ENCODE data around the gene STAG1. TPM values are rescaled to one million over a fixed set of nuclear protein-coding genes. Genes with fewer than 3 reads are reported as not detected.

STAG1 gene
- total RNA-seq, 2 donors from 2014 or later, result 38.2 to 43.5 TPM

DNA sequence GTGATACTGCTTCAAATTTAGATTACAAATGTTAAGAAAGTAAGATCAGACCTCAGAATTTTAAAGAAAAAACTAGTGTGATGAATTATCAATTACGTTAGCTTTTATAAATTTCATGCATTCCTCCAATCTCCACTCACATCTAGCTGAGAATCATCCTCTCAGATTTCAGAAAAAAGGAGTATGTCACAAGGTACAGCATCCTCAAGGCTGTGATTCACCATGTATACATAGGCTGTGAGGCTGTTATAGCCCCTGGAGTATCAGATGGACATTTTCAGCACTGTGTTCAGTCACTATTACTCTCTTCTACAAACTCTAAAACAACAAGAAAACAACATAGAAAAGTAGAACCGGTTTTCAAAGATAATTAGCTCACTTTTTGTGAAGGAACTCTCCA is 287.7 kb downstream of the STAG1 start:
- H3K4me1 ChIP-seq, result no peaks in the 10 kb centered on the region
- H3K9ac ChIP-seq (ENCODE audit: low read depth in 2 of 2, low read length in 2 of 2), result no peak overlapping the region
- no peak for DNase-seq
- H3K36me3 ChIP-seq, result no peaks in the 10 kb centered on the region
- no peak overlapping the region for H3K27ac ChIP-seq
- no peaks in the 10 kb centered on the region for H3K9me3 ChIP-seq
- TF ChIP-seq, protein P1, sequence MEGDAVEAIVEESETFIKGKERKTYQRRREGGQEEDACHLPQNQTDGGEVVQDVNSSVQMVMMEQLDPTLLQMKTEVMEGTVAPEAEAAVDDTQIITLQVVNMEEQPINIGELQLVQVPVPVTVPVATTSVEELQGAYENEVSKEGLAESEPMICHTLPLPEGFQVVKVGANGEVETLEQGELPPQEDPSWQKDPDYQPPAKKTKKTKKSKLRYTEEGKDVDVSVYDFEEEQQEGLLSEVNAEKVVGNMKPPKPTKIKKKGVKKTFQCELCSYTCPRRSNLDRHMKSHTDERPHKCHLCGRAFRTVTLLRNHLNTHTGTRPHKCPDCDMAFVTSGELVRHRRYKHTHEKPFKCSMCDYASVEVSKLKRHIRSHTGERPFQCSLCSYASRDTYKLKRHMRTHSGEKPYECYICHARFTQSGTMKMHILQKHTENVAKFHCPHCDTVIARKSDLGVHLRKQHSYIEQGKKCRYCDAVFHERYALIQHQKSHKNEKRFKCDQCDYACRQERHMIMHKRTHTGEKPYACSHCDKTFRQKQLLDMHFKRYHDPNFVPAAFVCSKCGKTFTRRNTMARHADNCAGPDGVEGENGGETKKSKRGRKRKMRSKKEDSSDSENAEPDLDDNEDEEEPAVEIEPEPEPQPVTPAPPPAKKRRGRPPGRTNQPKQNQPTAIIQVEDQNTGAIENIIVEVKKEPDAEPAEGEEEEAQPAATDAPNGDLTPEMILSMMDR (IDR thresholded peaks at IDR 0.05), result no peak
- intact Hi-C loops (cut with DNase I), result no loop called here
- H3K27me3 ChIP-seq, result no peaks in the 10 kb centered on the region
- H3K4me3 ChIP-seq, result no peak overlapping the region

DNA sequence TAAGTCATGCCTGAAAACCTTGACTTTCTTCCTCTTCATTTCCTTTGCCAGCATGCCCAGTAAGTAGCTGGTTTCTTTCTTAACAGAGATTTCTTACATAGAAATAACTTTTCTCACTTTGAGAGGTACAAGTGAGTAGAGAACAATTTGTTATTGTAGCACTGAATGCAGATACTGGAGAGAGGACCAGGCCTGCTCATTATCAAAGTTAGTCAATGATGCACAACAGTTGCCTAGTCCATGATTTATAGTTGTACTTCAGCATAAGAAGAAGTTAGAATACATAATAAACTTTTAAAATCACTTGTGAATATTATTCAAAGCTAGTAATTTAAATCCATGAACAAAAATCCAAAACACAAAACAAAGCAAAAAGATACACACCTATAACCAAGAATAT is 289.0 kb downstream of the STAG1 start:
- no peaks in the 10 kb centered on the region for H3K9me3 ChIP-seq
- DNase-seq, result no peak
- TF ChIP-seq, protein P1 (IDR thresholded peaks at IDR 0.05), result no peak
- intact Hi-C loops (cut with DNase I), result no loop called here
- no peak overlapping the region for H3K4me3 ChIP-seq
- no peaks in the 10 kb centered on the region for H3K27me3 ChIP-seq
- no peak overlapping the region for H3K27ac ChIP-seq
- H3K4me1 ChIP-seq, result no peaks in the 10 kb centered on the region
- no peaks in the 10 kb centered on the region for H3K36me3 ChIP-seq
- no peak overlapping the region for H3K9ac ChIP-seq (ENCODE audit: low read depth in 2 of 2, low read length in 2 of 2)

DNA sequence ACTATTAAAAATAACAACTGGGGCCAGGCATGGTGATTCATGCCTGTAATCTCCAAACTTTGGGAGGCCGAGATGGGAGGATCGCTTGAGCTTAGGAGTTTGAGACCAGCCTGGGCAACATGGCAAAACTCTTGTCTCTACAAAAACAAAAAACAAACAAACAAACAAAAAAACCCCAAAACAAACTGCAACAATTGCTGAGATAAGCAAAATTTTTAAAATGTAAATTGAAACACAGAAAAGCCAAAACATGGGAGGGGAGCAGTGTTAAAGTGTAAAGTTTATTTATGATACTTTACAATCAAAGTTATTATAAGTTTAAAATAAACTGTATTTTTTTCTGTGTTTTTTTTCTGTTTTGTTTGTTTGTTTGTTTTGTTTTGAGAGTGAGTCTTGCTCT is 294.4 kb downstream of the STAG1 start:
- TF ChIP-seq, protein P1 (IDR thresholded peaks at IDR 0.05), result no peak
- DNase-seq, result no peak

GRCh38 chr3:136456196-136456595 is 296.0 kb downstream of the STAG1 start:
- Histone ChIP-seq H3K27ac (no peak overlapping the region), H3K9ac (ENCODE audit: low read depth in 2 of 2, low read length in 2 of 2) (no peak overlapping the region), H3K36me3 (no peaks in the 10 kb centered on the region), H3K4me3 (no peak overlapping the region), H3K9me3 (peaks cover 4% of the 10 kb centered on the region), H3K4me1 (no peaks in the 10 kb centered on the region), H3K27me3 (no peaks in the 10 kb centered on the region)
- intact Hi-C loops (cut with DNase I), result no loop called here
- no peak for DNase-seq
- TF ChIP-seq, protein P1 (IDR thresholded peaks at IDR 0.05), result no peak

More for the DNA sequence above, 294.4 kb downstream of the STAG1 start:
- intact Hi-C loops (cut with DNase I), result no loop called here
- Histone ChIP-seq H3K27ac (no peak overlapping the region), H3K9ac (ENCODE audit: low read depth in 2 of 2, low read length in 2 of 2) (no peak overlapping the region), H3K27me3 (no peaks in the 10 kb centered on the region), H3K4me1 (no peaks in the 10 kb centered on the region), H3K36me3 (no peaks in the 10 kb centered on the region), H3K9me3 (peaks cover 4% of the 10 kb centered on the region), H3K4me3 (no peak overlapping the region)

DNA sequence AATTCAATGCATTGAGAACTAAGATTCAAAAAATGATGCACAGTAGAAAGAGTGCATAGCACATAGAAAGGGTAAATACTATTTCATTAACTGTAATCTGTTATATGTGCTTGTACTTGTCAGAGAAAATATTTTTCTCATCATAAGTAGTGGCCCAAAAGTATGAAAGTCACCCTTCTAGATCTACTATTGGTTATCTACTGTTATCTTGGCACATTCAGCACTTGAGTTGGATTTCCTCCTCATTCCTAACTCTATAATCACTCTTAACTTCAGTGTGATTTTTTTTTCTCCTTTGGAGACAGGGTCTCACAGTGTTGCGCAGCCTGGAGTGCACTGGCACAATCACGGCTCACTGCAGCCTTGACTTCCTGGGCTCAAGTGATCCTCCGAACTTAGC is 307.6 kb downstream of the STAG1 start:
- Histone ChIP-seq H3K9ac (ENCODE audit: low read depth in 2 of 2, low read length in 2 of 2) (no peak overlapping the region), H3K4me3 (no peak overlapping the region), H3K9me3 (no peaks in the 10 kb centered on the region), H3K4me1 (no peaks in the 10 kb centered on the region), H3K27me3 (no peaks in the 10 kb centered on the region), H3K27ac (no peak overlapping the region), H3K36me3 (peaks cover 3% of the 10 kb centered on the region)
- DNase-seq, result no peak
- intact Hi-C loops (cut with DNase I), result no loop called here
- TF ChIP-seq, protein P1 (IDR thresholded peaks at IDR 0.05), result no peak

DNA sequence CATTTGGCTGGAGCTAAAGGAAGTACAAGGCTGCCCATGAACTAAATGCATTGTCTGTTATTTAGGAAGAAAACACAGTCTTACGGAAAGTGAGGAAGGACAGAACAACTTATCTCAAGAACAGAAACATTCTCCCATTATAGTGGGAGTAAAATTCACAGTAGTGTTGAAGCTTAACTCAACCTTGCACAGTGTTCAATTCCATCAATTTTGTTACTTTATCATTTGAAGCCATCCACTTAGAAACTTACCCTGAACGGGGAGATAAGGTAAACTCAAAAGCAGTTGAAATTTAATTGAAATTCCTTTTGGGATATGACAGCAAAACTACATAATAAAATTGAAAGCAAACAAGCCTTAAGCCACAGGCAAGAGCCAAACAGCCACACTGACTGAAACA is 315.1 kb downstream of the STAG1 start:
- Histone ChIP-seq H3K9me3 (no peaks in the 10 kb centered on the region), H3K27me3 (no peaks in the 10 kb centered on the region), H3K36me3 (no peaks in the 10 kb centered on the region), H3K4me1 (no peaks in the 10 kb centered on the region), H3K9ac (ENCODE audit: low read depth in 2 of 2, low read length in 2 of 2) (no peak overlapping the region), H3K27ac (no peak overlapping the region), H3K4me3 (no peak overlapping the region)
- no peak for DNase-seq
- TF ChIP-seq, protein P1 (IDR thresholded peaks at IDR 0.05), result no peak
- intact Hi-C loops (cut with DNase I), result no loop called here
